A549 (cell line): ENCODE measurements around the gene SNAP23.

Experiments
- CEBPB ChIP-seq, 2 experiments: fragments of >200 bp in 1 of 2; sonication (Bioruptor Twin) in 1 of 2; formaldehyde crosslinking in 1 of 2; IDR thresholded peaks; 2 replicates each; pipeline ENCODE4 v1.6.1; 2012 to 2016
- CTCF ChIP-seq: fragments of >200 bp; sonication (Bioruptor Twin); formaldehyde crosslinking; IDR thresholded peaks from 3 replicates; pipeline ENCODE4 v1.5.1; 2016
- EHF ChIP-seq: fragments of 250-450 bp; sonication (Bioruptor Pico); IDR thresholded peaks from 2 replicates; pipeline ENCODE4 v1.5.0; 2020; ENCODE audit warnings: mild to moderate bottlenecking
- HDAC2 ChIP-seq: fragments of 200-600 bp; sonication (generic); IDR thresholded peaks from 2 replicates; pipeline ENCODE4 v1.6.1; 2016
- JUN ChIP-seq, 2 experiments: fragments of >200 bp; sonication (Bioruptor Twin); formaldehyde crosslinking; IDR thresholded peaks; 2 replicates in 1 of 2; 3 replicates in 1 of 2; pipeline ENCODE4 v1.6.1; 2016 to 2017
- MAFK ChIP-seq: fragments of 450-650 bp; IDR thresholded peaks from 2 replicates; pipeline ENCODE4 v1.6.1; 2014; ENCODE audit not compliant: partially characterized antibody
- POLR2A ChIP-seq: IDR thresholded peaks from 2 replicates; pipeline ENCODE4 v1.6.1; 2012; ENCODE audit warnings: mild to moderate bottlenecking, low read length
- POLR2AphosphoS2 ChIP-seq: conservative IDR thresholded peaks from 2 replicates; pipeline ENCODE4 v1.6.1; 2012; ENCODE audit warnings: low read length, improper control_type of control experiment, inconsistent platforms
- ZNF302 ChIP-seq: fragments of 250-450 bp; sonication (Bioruptor Pico); IDR thresholded peaks from 2 replicates; pipeline ENCODE4 v1.9.0; 2021; ENCODE audit warnings: inconsistent platforms, mild to moderate bottlenecking, moderate library complexity
- ZSCAN20 ChIP-seq: fragments of 250-450 bp; sonication (Bioruptor Pico); IDR thresholded peaks from 2 replicates; pipeline ENCODE4 v1.8.0; 2022; ENCODE audit warnings: mild to moderate bottlenecking, moderate library complexity
- TF ChIP-seq, protein P1 (sequence below): fragments of 450-650 bp; IDR thresholded peaks from 2 replicates; pipeline ENCODE4 v1.6.1; 2014; ENCODE audit warnings: antibody characterized with exemption
- TF ChIP-seq, protein P2 (sequence below): IDR thresholded peaks from 2 replicates; pipeline ENCODE4 v1.6.1; 2012
- TF ChIP-seq, protein P3 (sequence below): fragments of 200-600 bp; sonication (generic); IDR thresholded peaks from 2 replicates; pipeline ENCODE4 v1.6.1; 2016; ENCODE audit warnings: antibody characterized with exemption, mild to moderate bottlenecking, moderate library complexity

GRCh38 chr15:42461261-42461660 is 34.2 kb upstream of the SNAP23 start:
- TF ChIP-seq POLR2A (no peak), CTCF (no peak), CEBPB (IDR thresholded peaks at IDR 0.05) (no peak), ZSCAN20 (CRISPR knock-in tag) (no peak), HDAC2 (no peak), EHF (CRISPR knock-in tag) (no peak), POLR2AphosphoS2 (no peak), ZNF302 (CRISPR knock-in tag) (no peak), MAFK (no peak), JUN (IDR thresholded peaks at IDR 0.05) (no peak)
- TF ChIP-seq, protein P1, sequence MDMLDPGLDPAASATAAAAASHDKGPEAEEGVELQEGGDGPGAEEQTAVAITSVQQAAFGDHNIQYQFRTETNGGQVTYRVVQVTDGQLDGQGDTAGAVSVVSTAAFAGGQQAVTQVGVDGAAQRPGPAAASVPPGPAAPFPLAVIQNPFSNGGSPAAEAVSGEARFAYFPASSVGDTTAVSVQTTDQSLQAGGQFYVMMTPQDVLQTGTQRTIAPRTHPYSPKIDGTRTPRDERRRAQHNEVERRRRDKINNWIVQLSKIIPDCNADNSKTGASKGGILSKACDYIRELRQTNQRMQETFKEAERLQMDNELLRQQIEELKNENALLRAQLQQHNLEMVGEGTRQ: no peak
- TF ChIP-seq, protein P2, sequence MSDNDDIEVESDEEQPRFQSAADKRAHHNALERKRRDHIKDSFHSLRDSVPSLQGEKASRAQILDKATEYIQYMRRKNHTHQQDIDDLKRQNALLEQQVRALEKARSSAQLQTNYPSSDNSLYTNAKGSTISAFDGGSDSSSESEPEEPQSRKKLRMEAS: no peak
- TF ChIP-seq, protein P3, sequence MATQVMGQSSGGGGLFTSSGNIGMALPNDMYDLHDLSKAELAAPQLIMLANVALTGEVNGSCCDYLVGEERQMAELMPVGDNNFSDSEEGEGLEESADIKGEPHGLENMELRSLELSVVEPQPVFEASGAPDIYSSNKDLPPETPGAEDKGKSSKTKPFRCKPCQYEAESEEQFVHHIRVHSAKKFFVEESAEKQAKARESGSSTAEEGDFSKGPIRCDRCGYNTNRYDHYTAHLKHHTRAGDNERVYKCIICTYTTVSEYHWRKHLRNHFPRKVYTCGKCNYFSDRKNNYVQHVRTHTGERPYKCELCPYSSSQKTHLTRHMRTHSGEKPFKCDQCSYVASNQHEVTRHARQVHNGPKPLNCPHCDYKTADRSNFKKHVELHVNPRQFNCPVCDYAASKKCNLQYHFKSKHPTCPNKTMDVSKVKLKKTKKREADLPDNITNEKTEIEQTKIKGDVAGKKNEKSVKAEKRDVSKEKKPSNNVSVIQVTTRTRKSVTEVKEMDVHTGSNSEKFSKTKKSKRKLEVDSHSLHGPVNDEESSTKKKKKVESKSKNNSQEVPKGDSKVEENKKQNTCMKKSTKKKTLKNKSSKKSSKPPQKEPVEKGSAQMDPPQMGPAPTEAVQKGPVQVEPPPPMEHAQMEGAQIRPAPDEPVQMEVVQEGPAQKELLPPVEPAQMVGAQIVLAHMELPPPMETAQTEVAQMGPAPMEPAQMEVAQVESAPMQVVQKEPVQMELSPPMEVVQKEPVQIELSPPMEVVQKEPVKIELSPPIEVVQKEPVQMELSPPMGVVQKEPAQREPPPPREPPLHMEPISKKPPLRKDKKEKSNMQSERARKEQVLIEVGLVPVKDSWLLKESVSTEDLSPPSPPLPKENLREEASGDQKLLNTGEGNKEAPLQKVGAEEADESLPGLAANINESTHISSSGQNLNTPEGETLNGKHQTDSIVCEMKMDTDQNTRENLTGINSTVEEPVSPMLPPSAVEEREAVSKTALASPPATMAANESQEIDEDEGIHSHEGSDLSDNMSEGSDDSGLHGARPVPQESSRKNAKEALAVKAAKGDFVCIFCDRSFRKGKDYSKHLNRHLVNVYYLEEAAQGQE: no peak
